Left renal pelvis (tissue), 4 donors: ENCODE data around the gene AKAP13. TPM values are rescaled to one million over a fixed set of nuclear protein-coding genes. Genes with fewer than 3 reads are reported as not detected.

Source experiments
- DNase-seq, 4 donors: peaks; one replicate each; pipeline ENCODE4 v3.0.0-alpha.2; 2013; ENCODE audit warnings: low read depth in 4 of 4, low spot score in 3 of 4
- polyA plus RNA-seq, 4 donors: library from polyadenylated mRNA; unstranded; fragments of 120-200 nt; gene quantifications; one replicate each; pipeline ENCODE4 v1.2.1, GENCODE V29; 2013; ENCODE audit not compliant: insufficient read length in 4 of 4

AKAP13 gene
- polyA plus RNA-seq, 4 donors: 82.3 to 93.2 (median 87.8) TPM

GRCh38 chr15:85688711-85689110 lies 308.3 kb downstream of the AKAP13 start:
- no peak for DNase-seq

- DNase-seq: peak in 1 of 4 donors; percentile 56
Observed at GRCh38 chr15:85689729-85690128, 309.3 kb downstream of the AKAP13 start.

- no peak for DNase-seq
Observed at GRCh38 chr15:85690561-85691231, 310.3 kb downstream of the AKAP13 start.

- DNase-seq: no peak
Observed at GRCh38 chr15:85691350-85692240, 311.2 kb downstream of the AKAP13 start.

GRCh38 chr15:85692321-85692720 lies 311.9 kb downstream of the AKAP13 start:
- no peak for DNase-seq

- DNase-seq: no peak
Observed at GRCh38 chr15:85692873-85693272, 312.5 kb downstream of the AKAP13 start.

GRCh38 chr15:85693277-85693676 lies 312.9 kb downstream of the AKAP13 start:
- DNase-seq: no peak

GRCh38 chr15:85694091-85694490 lies 313.7 kb downstream of the AKAP13 start:
- no peak for DNase-seq

- DNase-seq: no peak
Observed at GRCh38 chr15:85700767-85701166, 320.4 kb downstream of the AKAP13 start.

GRCh38 chr15:85702321-85703101 lies 322.1 kb downstream of the AKAP13 start:
- DNase-seq: no peak

GRCh38 chr15:85704066-85704465 lies 323.7 kb downstream of the AKAP13 start:
- DNase-seq: no peak

- no peak for DNase-seq
Observed at GRCh38 chr15:85704720-85705429, 324.5 kb downstream of the AKAP13 start.

GRCh38 chr15:85706779-85707518 lies 326.5 kb downstream of the AKAP13 start:
- no peak for DNase-seq

- DNase-seq: peak in 1 of 4 donors; percentile 54
Observed at GRCh38 chr15:85707519-85708338, 327.3 kb downstream of the AKAP13 start.

- DNase-seq: no peak
Observed at GRCh38 chr15:85708402-85708941, 328.1 kb downstream of the AKAP13 start.

- DNase-seq: no peak
Observed at GRCh38 chr15:85709250-85709649, 328.8 kb downstream of the AKAP13 start.

GRCh38 chr15:85710340-85710842 lies 330.0 kb downstream of the AKAP13 start:
- no peak for DNase-seq

- no peak for DNase-seq
Observed at GRCh38 chr15:85711580-85712192, 331.3 kb downstream of the AKAP13 start.
